GM19193 (cell line): ENCODE data around the gene DNM1L.

ENCODE experiments used
- POLR2A ChIP-seq: IDR thresholded peaks from 4 replicates; pipeline ENCODE4 v1.6.1; 2011; ENCODE audit not compliant: insufficient read depth, insufficient read length; ENCODE audit errors: extremely low read depth

DNM1L gene

DNA sequence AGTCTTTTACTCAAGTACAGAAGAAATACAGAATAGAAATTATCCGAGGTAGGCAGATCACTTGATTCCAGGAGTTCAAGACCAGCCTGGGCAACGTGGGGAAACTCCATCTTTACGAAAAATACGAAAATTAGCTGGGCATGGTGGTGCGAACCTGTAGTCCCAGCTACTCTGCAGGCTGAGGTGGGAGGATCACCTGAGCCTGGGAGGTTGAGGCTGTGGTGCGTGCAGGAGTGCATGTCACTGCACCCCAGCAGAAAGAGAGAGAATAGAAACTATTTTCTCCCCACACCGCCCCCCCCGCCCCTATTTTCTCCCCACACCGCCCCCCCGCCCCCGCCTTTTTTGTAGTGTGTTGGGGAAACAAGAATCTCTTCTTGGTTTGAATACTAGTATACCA lies 2.2 kb downstream of the DNM1L start:
- no peak for TF ChIP-seq POLR2A

DNA sequence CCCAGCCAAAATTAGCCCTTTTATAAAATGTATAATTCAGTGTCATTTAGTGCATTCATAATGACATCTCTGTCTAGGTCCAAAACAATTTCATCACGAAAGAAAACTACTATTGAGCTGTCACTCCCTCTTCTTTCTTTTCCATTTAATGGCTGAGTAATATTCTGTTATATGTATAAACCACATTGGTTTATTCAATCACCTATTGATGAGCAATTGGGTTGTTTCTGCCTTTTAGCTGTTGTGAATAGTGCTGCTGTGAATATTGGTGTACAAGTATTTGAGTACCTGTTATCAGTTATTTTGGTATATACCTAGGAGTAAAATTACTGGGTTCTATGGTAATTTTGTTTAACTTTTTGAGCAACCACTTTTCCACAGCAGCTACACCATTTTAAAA lies 7.2 kb downstream of the DNM1L start:
- no peak for TF ChIP-seq POLR2A

DNA sequence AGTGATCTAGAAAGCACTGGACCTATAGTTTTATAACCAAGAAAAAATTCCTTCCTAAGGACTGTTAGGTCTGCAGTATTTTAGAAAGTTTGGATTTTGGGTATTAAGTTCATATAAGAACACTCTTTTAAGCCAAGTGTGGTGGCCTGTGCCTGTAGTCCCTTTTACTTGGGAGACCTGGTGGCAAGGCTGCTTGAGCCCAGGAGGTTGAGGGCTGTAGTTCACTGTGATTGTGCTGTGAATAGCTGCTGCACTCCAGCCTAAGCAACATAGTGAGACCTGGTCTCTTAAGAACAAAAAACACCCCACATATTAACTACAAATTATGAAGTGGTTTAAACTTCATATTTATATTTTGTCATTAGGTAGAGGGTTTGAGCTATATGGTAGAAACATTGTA lies 9.7 kb downstream of the DNM1L start:
- no peak for TF ChIP-seq POLR2A

DNA sequence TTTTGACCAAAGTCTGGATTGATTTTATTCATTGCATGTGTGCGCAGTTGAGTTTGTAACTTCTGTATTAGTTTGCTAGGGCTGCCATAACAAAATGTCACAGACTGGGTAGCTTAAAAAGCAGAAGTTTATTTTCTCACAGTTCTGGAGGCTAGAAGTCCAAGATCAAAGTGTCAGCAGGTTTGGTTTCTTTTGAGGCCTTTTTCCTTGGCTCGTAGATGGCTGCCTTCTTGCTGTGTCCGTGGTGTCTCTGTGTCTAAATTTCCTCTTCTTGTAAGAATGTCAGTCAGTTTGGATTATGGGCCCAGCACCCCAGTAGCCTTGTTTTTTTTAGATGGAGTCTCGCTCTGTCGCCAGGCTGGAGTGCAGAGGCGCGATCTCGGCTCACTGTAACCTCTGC lies 11.8 kb downstream of the DNM1L start:
- no peak for TF ChIP-seq POLR2A

GRCh38 chr12:32692358-32692757 lies 13.3 kb downstream of the DNM1L start:
- TF ChIP-seq POLR2A, result no peak

GRCh38 chr12:32693036-32693435 lies 13.9 kb downstream of the DNM1L start:
- no peak for TF ChIP-seq POLR2A

GRCh38 chr12:32695787-32696186 lies 16.7 kb downstream of the DNM1L start:
- TF ChIP-seq POLR2A, result no peak

- TF ChIP-seq POLR2A, result no peak
Observed at GRCh38 chr12:32697445-32697844, 18.3 kb downstream of the DNM1L start.

DNA sequence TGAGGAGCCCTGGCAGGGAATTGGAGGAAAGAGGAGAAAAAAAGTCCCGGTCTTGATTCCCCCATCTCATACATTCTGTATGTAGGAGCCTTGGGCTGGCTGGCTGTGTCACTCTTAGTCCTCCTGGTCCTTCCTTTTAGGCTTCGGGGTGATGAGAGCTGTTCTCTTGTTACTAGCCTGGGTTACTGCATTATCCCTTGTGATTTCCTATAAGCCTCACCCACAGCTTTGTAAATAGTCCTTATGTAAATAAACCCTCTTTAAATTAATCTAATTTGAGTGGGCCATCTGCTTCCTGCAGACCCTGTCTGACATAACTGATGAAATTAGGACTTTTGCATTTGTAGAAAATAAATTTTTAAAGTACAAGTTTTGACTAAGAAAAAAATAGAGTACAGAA lies 19.2 kb downstream of the DNM1L start:
- TF ChIP-seq POLR2A, result no peak

DNA sequence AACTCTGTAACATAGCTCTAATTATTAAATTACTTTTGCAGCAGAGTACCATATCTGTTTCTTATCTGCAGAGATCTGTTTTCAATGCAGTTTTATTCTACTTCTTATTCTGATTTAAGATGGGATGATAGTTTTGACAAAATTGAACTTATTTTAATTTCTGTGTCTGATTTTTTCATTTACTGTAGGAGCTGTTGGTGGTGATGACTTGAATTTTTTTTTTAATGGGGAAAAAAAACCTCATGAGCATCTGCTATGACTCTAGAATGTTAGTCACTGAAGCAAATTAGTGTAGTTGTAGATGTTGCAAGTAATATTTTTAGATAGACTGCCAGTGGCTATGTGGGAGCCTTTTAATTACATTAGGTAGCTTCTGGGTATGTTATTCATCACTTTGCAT lies 23.4 kb downstream of the DNM1L start:
- no peak for TF ChIP-seq POLR2A

DNA sequence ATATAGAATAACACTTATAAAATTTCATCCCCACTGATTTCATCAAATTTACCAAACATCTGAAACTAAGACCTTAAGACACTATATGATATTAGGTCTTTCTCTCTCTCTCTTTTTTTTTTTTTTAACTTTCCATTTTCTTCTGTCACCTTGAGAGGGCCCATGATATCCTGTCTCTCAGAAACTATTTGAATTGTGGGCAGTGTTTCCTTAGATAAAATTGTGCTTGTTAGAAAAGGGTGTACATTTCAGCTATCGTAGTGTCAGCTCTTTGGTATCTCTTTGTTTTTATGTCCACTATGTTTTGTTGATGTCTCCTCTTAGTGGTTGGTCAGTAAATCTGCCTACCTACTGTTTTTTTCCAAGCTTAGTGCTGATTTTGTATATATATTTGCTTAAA lies 23.8 kb downstream of the DNM1L start:
- no peak for TF ChIP-seq POLR2A

GRCh38 chr12:32705783-32706182 lies 26.7 kb downstream of the DNM1L start:
- no peak for TF ChIP-seq POLR2A

DNA sequence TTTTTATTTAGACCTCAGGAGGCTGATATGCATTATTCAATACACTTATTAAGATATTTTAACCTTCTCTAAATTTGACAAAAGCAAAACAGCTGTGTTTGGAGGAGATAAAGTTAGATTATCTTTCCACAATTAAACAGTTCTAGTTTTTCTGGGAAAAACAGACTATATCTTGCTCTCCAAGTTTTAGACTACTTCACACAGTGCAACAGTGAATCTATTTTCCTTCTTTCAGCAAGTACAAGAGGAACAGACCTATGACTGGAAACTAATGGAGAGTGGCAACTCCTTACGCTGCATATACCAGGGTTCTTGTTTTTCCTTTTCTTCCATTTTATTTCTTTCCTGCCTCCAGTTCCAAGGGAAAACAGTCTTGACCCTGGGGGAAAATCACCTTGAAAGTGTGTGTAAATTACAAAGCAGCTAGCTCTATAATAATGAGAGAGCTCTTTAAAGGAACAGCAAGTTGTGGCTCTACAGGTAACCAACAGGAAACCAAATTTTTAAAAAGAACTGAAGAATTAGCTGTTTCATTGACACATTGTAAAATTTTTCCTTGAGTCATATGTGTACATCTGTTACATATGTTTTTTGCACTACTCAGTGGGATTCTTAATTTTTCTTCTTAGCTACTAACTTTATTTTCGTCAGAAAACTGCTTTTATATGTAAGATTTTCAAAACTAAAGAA lies 27.4 kb downstream of the DNM1L start:
- TF ChIP-seq POLR2A, result no peak

GRCh38 chr12:32708926-32709325 lies 29.8 kb downstream of the DNM1L start:
- no peak for TF ChIP-seq POLR2A

DNA sequence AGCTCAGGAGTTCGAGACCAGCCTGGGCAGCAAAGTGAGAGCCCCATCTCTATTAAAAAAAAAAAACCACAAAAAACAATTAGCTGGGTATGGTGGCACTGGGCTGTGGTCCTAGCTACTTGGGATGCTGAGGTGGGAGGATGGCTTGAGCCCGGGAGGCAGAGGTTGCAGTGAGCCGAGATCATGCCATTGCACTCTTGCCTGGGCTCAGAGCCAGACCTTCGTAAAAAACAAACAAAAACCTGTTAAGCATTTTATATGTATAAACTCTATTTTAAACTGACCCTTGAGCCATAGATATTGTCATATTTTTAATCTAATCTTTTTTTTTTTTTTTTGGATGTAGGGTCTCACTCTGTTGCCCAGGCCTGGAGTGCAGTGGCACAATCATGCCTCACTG lies 35.7 kb downstream of the DNM1L start:
- TF ChIP-seq POLR2A, result no peak

- TF ChIP-seq POLR2A, result no peak
Observed at GRCh38 chr12:32718926-32719325, 39.8 kb downstream of the DNM1L start.

DNA sequence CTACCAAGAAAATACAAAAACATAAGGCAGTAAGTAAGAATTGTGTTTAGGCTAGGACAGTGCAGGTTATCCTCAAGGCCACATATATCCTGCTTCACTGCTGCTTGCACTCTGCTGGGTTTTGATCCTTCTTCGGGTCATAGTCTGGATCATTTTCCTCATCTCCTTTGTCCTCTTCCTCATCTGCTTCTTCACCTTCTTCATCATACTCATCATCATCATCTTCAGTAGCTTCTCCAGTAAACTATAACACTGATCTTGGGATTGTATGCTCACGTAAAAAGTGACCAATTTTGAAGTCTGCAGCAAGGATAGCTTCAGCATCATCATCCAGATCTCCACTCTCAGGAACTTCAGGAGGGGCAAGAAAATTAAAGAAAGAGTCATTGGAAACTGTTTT lies 47.2 kb downstream of the DNM1L start:
- TF ChIP-seq POLR2A, result no peak
